OCI-LY1 (cell line): ENCODE measurements around the gene TEX52.

Experiments
- H2AFZ ChIP-seq: fragments of 200-600 bp; sonication (generic), shearing (Covaris generic); 2 replicates; pipeline ENCODE4 v1.6.0; 2014; ENCODE audit warnings: antibody characterized with exemption, mild to moderate bottlenecking, low read length
- H3F3A ChIP-seq: fragments of 200-600 bp; sonication (generic), shearing (Covaris generic); 2 replicates; pipeline ENCODE4 v1.6.0; 2014; ENCODE audit warnings: mild to moderate bottlenecking, antibody characterized with exemption, low read length, moderate library complexity; ENCODE audit not compliant: insufficient read depth
- H3K27ac ChIP-seq: fragments of 200-600 bp; sonication (generic); 2 replicates; pipeline ENCODE4 v1.5.1; 2014; ENCODE audit warnings: low read length, mixed run types, mild to moderate bottlenecking, low read depth; ENCODE audit not compliant: poor library complexity, severe bottlenecking
- H3K27me3 ChIP-seq: fragments of 200-600 bp; sonication (generic); 2 replicates; pipeline ENCODE4 v1.6.0; 2014; ENCODE audit warnings: antibody characterized with exemption, mild to moderate bottlenecking, low read length, moderate library complexity; ENCODE audit not compliant: insufficient read depth
- H3K36me3 ChIP-seq: fragments of 200-600 bp; sonication (generic); 2 replicates; pipeline ENCODE4 v1.6.1; 2014; ENCODE audit warnings: mild to moderate bottlenecking, antibody characterized with exemption, low read length, moderate library complexity, mixed read lengths; ENCODE audit not compliant: insufficient read depth
- H3K4me1 ChIP-seq: fragments of 200-600 bp; sonication (generic); 2 replicates; pipeline ENCODE4 v1.5.1; 2014; ENCODE audit warnings: mild to moderate bottlenecking, low read length, moderate library complexity; ENCODE audit not compliant: insufficient read depth, severe bottlenecking
- H3K4me2 ChIP-seq: fragments of 200-600 bp; sonication (generic), shearing (Covaris generic); 2 replicates; pipeline ENCODE4 v1.6.1; 2014; ENCODE audit warnings: low read length
- H3K4me3 ChIP-seq: fragments of 200-600 bp; sonication (generic); 2 replicates; pipeline ENCODE4 v1.5.1; 2014; ENCODE audit warnings: low read length, low read depth, mild to moderate bottlenecking, mixed read lengths; ENCODE audit not compliant: poor library complexity, severe bottlenecking
- H3K79me2 ChIP-seq: fragments of 200-600 bp; shearing (Covaris generic); 2 replicates; pipeline ENCODE4 v1.6.1; 2016; ENCODE audit warnings: mixed run types, low read length, mixed read lengths; ENCODE audit not compliant: insufficient read depth
- H3K9ac ChIP-seq: fragments of 200-600 bp; sonication (generic), shearing (Covaris generic); 2 replicates; pipeline ENCODE4 v1.6.1; 2014; ENCODE audit warnings: mild to moderate bottlenecking, low read length, mixed read lengths
- H3K9me2 ChIP-seq: fragments of 200-600 bp; sonication (generic), shearing (Covaris generic); 2 replicates; pipeline ENCODE4 v1.6.1; 2014; ENCODE audit warnings: low read depth, mild to moderate bottlenecking, low read length, mixed read lengths
- H3K9me3 ChIP-seq: fragments of 200-600 bp; shearing (Covaris generic); 2 replicates; pipeline ENCODE4 v1.6.1; 2014; ENCODE audit warnings: low read length, mixed read lengths
- H4K20me1 ChIP-seq: fragments of 200-600 bp; sonication (generic), shearing (Covaris generic); 2 replicates; pipeline ENCODE4 v1.6.0; 2016; ENCODE audit warnings: mild to moderate bottlenecking, low read length; ENCODE audit not compliant: insufficient read depth
- EZH2 ChIP-seq: fragments of 200-600 bp; sonication (generic), shearing (Covaris generic); IDR thresholded peaks from 2 replicates; pipeline ENCODE4 v1.8.0; 2017; ENCODE audit warnings: borderline replicate concordance, mixed run types, mild to moderate bottlenecking, antibody characterized with exemption, low read length, moderate library complexity, mixed read lengths
- TF ChIP-seq, protein P1 (sequence below): fragments of 200-600 bp; sonication (generic), shearing (Covaris generic); IDR thresholded peaks from 2 replicates; pipeline ENCODE4 v1.5.1; 2017; ENCODE audit warnings: mild to moderate bottlenecking, antibody characterized with exemption, low read length, moderate library complexity, mixed read lengths

TEX52 gene

DNA sequence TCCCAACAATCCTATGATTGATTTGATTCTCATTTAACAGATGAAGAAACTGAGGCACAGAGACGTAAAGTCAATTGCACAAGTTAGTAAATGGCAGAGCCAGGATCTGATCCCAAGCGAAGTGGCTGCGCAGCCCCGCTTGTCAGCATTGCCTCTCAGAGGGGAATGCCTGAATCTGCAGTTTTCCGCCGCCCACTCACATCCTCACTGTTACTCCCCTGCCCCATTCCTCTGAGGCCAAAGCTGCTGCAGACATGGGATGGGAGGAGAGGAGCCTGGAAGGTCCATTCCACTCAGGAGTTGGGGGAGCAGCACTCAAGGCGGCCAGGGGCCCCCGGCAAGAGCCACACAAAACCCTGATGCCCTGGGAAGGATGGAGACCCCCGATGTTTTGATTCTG lies 23.0 kb downstream of the TEX52 start:
- H3K4me1 ChIP-seq, result peaks cover 13% of the 10 kb centered on the region
- H3K36me3 ChIP-seq, result peaks cover 6% of the 10 kb centered on the region; the same call in 1 of the 2 replicates
- no peaks in the 10 kb centered on the region for H3K27me3 ChIP-seq
- H3K9me2 ChIP-seq, result no peaks in the 10 kb centered on the region
- H3K79me2 ChIP-seq, result no peaks in the 10 kb centered on the region
- no peak overlapping the region for H2AFZ ChIP-seq
- no peak overlapping the region for H3K27ac ChIP-seq
- H3K9me3 ChIP-seq, result no peaks in the 10 kb centered on the region
- no peaks in the 10 kb centered on the region for H3F3A ChIP-seq
- H3K4me2 ChIP-seq, result no peak overlapping the region
- H4K20me1 ChIP-seq, result no peaks in the 10 kb centered on the region
- TF ChIP-seq EZH2, result no peak
- TF ChIP-seq, protein P1, sequence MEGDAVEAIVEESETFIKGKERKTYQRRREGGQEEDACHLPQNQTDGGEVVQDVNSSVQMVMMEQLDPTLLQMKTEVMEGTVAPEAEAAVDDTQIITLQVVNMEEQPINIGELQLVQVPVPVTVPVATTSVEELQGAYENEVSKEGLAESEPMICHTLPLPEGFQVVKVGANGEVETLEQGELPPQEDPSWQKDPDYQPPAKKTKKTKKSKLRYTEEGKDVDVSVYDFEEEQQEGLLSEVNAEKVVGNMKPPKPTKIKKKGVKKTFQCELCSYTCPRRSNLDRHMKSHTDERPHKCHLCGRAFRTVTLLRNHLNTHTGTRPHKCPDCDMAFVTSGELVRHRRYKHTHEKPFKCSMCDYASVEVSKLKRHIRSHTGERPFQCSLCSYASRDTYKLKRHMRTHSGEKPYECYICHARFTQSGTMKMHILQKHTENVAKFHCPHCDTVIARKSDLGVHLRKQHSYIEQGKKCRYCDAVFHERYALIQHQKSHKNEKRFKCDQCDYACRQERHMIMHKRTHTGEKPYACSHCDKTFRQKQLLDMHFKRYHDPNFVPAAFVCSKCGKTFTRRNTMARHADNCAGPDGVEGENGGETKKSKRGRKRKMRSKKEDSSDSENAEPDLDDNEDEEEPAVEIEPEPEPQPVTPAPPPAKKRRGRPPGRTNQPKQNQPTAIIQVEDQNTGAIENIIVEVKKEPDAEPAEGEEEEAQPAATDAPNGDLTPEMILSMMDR, result no peak
- no peak overlapping the region for H3K9ac ChIP-seq
- no peak overlapping the region for H3K4me3 ChIP-seq

DNA sequence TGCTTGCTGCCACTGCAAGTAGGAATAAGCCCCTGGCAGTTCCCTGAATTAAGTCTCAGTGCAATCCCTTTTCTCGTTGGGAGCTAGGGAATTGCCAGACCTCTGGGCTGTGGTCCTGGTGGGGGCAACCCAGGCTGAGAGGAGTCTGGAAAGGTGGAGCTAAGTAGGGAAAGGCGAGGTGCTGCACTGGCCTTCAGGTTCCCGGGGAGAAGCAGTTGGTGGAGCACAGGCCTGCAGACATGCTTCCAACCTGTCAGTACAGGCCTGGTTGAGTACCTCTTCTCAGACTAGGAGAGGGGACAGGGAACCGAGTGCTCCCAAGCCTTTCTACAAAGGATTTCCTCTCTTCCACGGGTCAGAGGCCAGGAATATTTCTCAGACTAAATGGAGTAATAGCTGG lies 23.5 kb downstream of the TEX52 start:
- Histone ChIP-seq H3K4me1 (peaks cover 13% of the 10 kb centered on the region), H3K9me2 (no peaks in the 10 kb centered on the region), H3K36me3 (peaks cover 7% of the 10 kb centered on the region), H3K4me3 (no peak overlapping the region), H3K9me3 (no peaks in the 10 kb centered on the region), H3K79me2 (no peaks in the 10 kb centered on the region), H2AFZ (no peak overlapping the region), H3K27ac (no peak overlapping the region), H3F3A (no peaks in the 10 kb centered on the region), H3K9ac (no peak overlapping the region), H4K20me1 (no peaks in the 10 kb centered on the region), H3K27me3 (no peaks in the 10 kb centered on the region), H3K4me2 (no peak overlapping the region)
- TF ChIP-seq, protein P1, result no peak
- TF ChIP-seq EZH2, result no peak

DNA sequence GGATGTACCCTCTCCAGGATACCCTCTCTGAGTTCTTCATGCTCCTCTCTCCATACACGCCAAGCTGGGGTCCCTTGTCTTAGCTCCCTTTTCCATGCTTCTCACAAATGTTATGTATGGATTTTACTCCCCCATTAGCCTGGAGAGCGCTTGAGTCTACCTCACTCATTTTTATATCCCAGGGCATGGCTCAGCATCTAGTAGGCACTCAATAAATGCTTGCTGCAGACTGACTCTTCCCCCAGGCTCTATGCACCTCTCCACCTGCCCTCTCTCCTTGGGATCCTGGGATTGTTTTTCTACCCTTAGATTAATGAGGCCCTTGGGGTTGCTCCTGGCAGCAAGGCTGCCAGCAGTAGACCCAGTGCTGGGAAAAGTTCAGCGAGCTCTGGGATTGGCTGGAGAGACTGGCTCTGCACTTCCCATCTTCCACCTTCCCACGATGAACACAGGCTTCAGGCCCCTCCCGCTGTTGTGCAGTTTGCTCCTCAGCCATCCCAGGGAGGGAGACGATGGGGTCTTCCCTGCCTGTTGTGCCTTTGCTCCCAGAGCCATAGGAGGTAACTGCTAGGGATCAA lies 24.2 kb downstream of the TEX52 start:
- TF ChIP-seq, protein P1, result no peak
- TF ChIP-seq EZH2, result no peak
- no peaks in the 10 kb centered on the region for H3K9me2 ChIP-seq
- no peaks in the 10 kb centered on the region for H3K9me3 ChIP-seq
- no peak overlapping the region for H3K4me2 ChIP-seq
- no peaks in the 10 kb centered on the region for H3F3A ChIP-seq
- H3K79me2 ChIP-seq, result no peaks in the 10 kb centered on the region
- H3K4me3 ChIP-seq, result no peak overlapping the region
- no peak overlapping the region for H3K9ac ChIP-seq
- H3K27ac ChIP-seq, result no peak overlapping the region
- H2AFZ ChIP-seq, result no peak overlapping the region
- H4K20me1 ChIP-seq, result no peaks in the 10 kb centered on the region
- no peaks in the 10 kb centered on the region for H3K27me3 ChIP-seq
- H3K36me3 ChIP-seq, result peaks cover 14% of the 10 kb centered on the region
- peaks cover 13% of the 10 kb centered on the region for H3K4me1 ChIP-seq
